ENCODE data around the gene ATXN1.

- no peak for TF ChIP-seq MYC (CRISPR knock-in tag; IDR thresholded peaks at IDR 0.05; ENCODE audit: borderline replicate concordance)
- TF ChIP-seq EZH2 (conservative IDR thresholded peaks at IDR 0.05; ENCODE audit: low read depth, low read length), result no peak
Measured at GRCh38 chr6:16807956-16808355, 46.7 kb upstream of the ATXN1 start.
